SK-N-SH (cell line): Measurements from ENCODE around the gene CD300LG. TPM values are rescaled to one million over a fixed set of nuclear protein-coding genes. Genes with fewer than 3 reads are reported as not detected.

Source experiments
- CTCF ChIA-PET: fragments of 300-600, 350-600 bp; formaldehyde crosslinking; extraction: SDS; loops from one replicate; lab custom pipeline; 2021; lab: Yijun Ruan, JAX
- POLR2A ChIA-PET: fragments of 350-600 bp; sonication (Branson Sonifier 250); formaldehyde crosslinking; extraction: SDS; loops from one replicate; lab custom pipeline; 2020; ENCODE audit warnings: antibody characterized with exemption, inconsistent platforms; lab: Yijun Ruan, JAX
- DNase-seq: peaks from one replicate; pipeline ENCODE4 v3.0.0; 2012
- H2AFZ ChIP-seq: fragments of 200-600 bp; sonication (generic); 2 replicates; pipeline ENCODE4 v1.8.1; 2016; ENCODE audit warnings: antibody characterized with exemption, mild to moderate bottlenecking, low read depth
- H3F3A ChIP-seq: fragments of 200-600 bp; sonication (generic); replicated peaks from 2 replicates; pipeline ENCODE3; 2016; ENCODE audit warnings: antibody characterized with exemption, mild to moderate bottlenecking; ENCODE audit not compliant: insufficient read depth
- H3K27ac ChIP-seq, 2 experiments: fragments of 200-500 bp in 1 of 2; fragments of 200-600 bp in 1 of 2; sonication (Bioruptor generic) in 1 of 2; sonication (generic), shearing (Covaris generic) in 1 of 2; 2 replicates each; pipeline versions ENCODE4 v1.5.1 to v1.6.1; 2014 to 2016; ENCODE audit warnings: low read depth in 2 of 2, inconsistent platforms in 1 of 2, low read length in 1 of 2, mild to moderate bottlenecking in 1 of 2, mixed read lengths in 1 of 2
- H3K27me3 ChIP-seq: fragments of 200-600 bp; sonication (generic), shearing (Covaris generic); 2 replicates; pipeline ENCODE4 v1.6.1; 2016; ENCODE audit warnings: mixed run types; ENCODE audit not compliant: insufficient read depth
- H3K36me3 ChIP-seq, 2 experiments: fragments of 200-500 bp in 1 of 2; fragments of 200-600 bp in 1 of 2; sonication (Bioruptor generic) in 1 of 2; sonication (generic) in 1 of 2; replicated peaks in 1 of 2; 2 replicates each; pipeline versions ENCODE3 to v1.5.1; 2014 to 2016; ENCODE audit warnings: low read length in 1 of 2, mild to moderate bottlenecking in 1 of 2; ENCODE audit not compliant: insufficient read depth in 2 of 2, control insufficient read depth in 1 of 2
- H3K4me1 ChIP-seq, 2 experiments: fragments of 200-500 bp in 1 of 2; fragments of 200-600 bp in 1 of 2; sonication (Bioruptor generic) in 1 of 2; sonication (generic), shearing (Covaris generic) in 1 of 2; 2 replicates each; pipeline versions ENCODE4 v1.5.1 to v1.6.1; 2014 to 2016; ENCODE audit warnings: low read depth in 1 of 2, low read length in 1 of 2, mixed run types in 1 of 2; ENCODE audit not compliant: insufficient read depth in 2 of 2, control insufficient read depth in 1 of 2
- H3K4me2 ChIP-seq: fragments of 200-600 bp; sonication (generic), shearing (Covaris generic); 2 replicates; pipeline ENCODE4 v1.6.1; 2017; ENCODE audit warnings: mixed run types
- H3K4me3 ChIP-seq, 2 experiments: fragments of 200-500 bp in 1 of 2; fragments of 200-600 bp in 1 of 2; sonication (Bioruptor generic) in 1 of 2; sonication (generic), shearing (Covaris generic) in 1 of 2; 2 replicates each; pipeline versions ENCODE4 v1.5.1 to v1.8.1; 2014 to 2016; ENCODE audit warnings: low read depth in 2 of 2, inconsistent platforms in 1 of 2, low read length in 1 of 2, mild to moderate bottlenecking in 1 of 2, mixed read lengths in 1 of 2, moderate library complexity in 1 of 2
- H3K79me2 ChIP-seq: fragments of 200-600 bp; sonication (generic); 2 replicates; pipeline ENCODE4 v1.8.1; 2017; ENCODE audit warnings: mild to moderate bottlenecking; ENCODE audit not compliant: insufficient read depth
- H3K9ac ChIP-seq: fragments of 200-600 bp; sonication (generic); 2 replicates; pipeline ENCODE4 v1.6.1; 2017; ENCODE audit warnings: mixed run types
- H3K9me2 ChIP-seq: fragments of 200-600 bp; sonication (generic); 2 replicates; pipeline ENCODE4 v1.6.1; 2017; ENCODE audit warnings: mixed run types
- H3K9me3 ChIP-seq: fragments of 200-600 bp; sonication (generic); 2 replicates; pipeline ENCODE4 v1.6.1; 2017; ENCODE audit warnings: mixed run types, mild to moderate bottlenecking, moderate library complexity
- H4K20me1 ChIP-seq: fragments of 200-600 bp; sonication (generic); 2 replicates; pipeline ENCODE4 v1.6.1; 2017; ENCODE audit warnings: mild to moderate bottlenecking, mixed run types; ENCODE audit not compliant: insufficient read depth
- EP300 ChIP-seq, 2 experiments: IDR thresholded peaks; 2 replicates each; pipeline versions ENCODE4 v1.4.0 to v1.6.1; 2012; ENCODE audit warnings: borderline replicate concordance in 1 of 2, low read depth in 1 of 2, low read length in 1 of 2
- FOSL2 ChIP-seq: IDR thresholded peaks from 2 replicates; pipeline ENCODE4 v1.4.0; 2012; ENCODE audit warnings: low read depth, mild to moderate bottlenecking, moderate library complexity, borderline replicate concordance
- FOXM1 ChIP-seq: IDR thresholded peaks from 2 replicates; pipeline ENCODE4 v1.4.0; 2012; ENCODE audit warnings: low read depth, mild to moderate bottlenecking
- IRF3 ChIP-seq: fragments of 150-350 bp; IDR thresholded peaks from 2 replicates; pipeline ENCODE4 v1.6.1; 2016; ENCODE audit warnings: mild to moderate bottlenecking, low read depth, low read length
- MAX ChIP-seq: IDR thresholded peaks from 2 replicates; pipeline ENCODE4 v1.4.0; 2012; ENCODE audit warnings: low read depth
- MXI1 ChIP-seq: IDR thresholded peaks from 2 replicates; pipeline ENCODE4 v1.6.1; 2012; ENCODE audit warnings: mild to moderate bottlenecking, low read depth, low read length, improper control_type of control experiment
- NFIC ChIP-seq: IDR thresholded peaks from 2 replicates; pipeline ENCODE4 v1.4.0; 2012; ENCODE audit warnings: borderline replicate concordance
- PBX3 ChIP-seq: IDR thresholded peaks from 2 replicates; pipeline ENCODE4; 2012
- RCOR1 ChIP-seq: fragments of 150-350 bp; IDR thresholded peaks from 2 replicates; pipeline ENCODE4 v1.6.1; 2017; ENCODE audit warnings: antibody characterized with exemption, low read length
- SIN3A ChIP-seq: IDR thresholded peaks from 2 replicates; pipeline ENCODE4 v1.6.1; 2012; ENCODE audit warnings: low read depth, mild to moderate bottlenecking, low read length, moderate library complexity, borderline replicate concordance
- SMC3 ChIP-seq: IDR thresholded peaks from 2 replicates; pipeline ENCODE4 v1.6.1; 2012; ENCODE audit warnings: low read depth, low read length, improper control_type of control experiment
- TCF12 ChIP-seq: IDR thresholded peaks from 2 replicates; pipeline ENCODE4 v1.4.0; 2012
- TEAD4 ChIP-seq: IDR thresholded peaks from 2 replicates; pipeline ENCODE4 v1.4.0; 2012; ENCODE audit warnings: mild to moderate bottlenecking, borderline replicate concordance; ENCODE audit not compliant: insufficient read depth
- ZBTB33 ChIP-seq: IDR thresholded peaks from 2 replicates; pipeline ENCODE4 v1.4.0; 2012; ENCODE audit warnings: low read depth, borderline replicate concordance
- WGBS: methylation state at CpG from one replicate; pipeline ENCODE4 v1.1.6; 2017; ENCODE audit warnings: low lambda C conversion rate; 5-methylcytosine and 5-hydroxymethylcytosine counted together
- polyA plus RNA-seq, 3 experiments: library from polyadenylated mRNA; depleted of rRNA; stranded (reverse); fragments of >200 nt; gene quantifications; 2 replicates each; pipeline ENCODE4 v1.2.3, GENCODE V29; 2012
- TF ChIP-seq, protein P1 (sequence below): fragments of 150-350 bp; IDR thresholded peaks from 2 replicates; pipeline ENCODE4 v1.6.1; 2017; ENCODE audit warnings: antibody characterized with exemption, low read length, low read depth, borderline replicate concordance
- TF ChIP-seq, protein P2 (sequence below): IDR thresholded peaks from 2 replicates; pipeline ENCODE4 v1.4.0; 2012; ENCODE audit warnings: low read depth, borderline replicate concordance
- TF ChIP-seq, protein P3 (sequence below): fragments of 200-600 bp; sonication (generic); IDR thresholded peaks from 2 replicates; pipeline ENCODE4 v1.6.1; 2017; ENCODE audit warnings: antibody characterized with exemption, mild to moderate bottlenecking, moderate library complexity

CD300LG gene
- polyA plus RNA-seq, 1 of the 3 experiments (the other 2 are of a cell fraction): not detected

- peak; percentile 86 for DNase-seq
- H3K79me2 ChIP-seq: no peaks in the 10 kb centered on the region
- no peaks in the 10 kb centered on the region for H3K9me3 ChIP-seq
- H3F3A ChIP-seq: peaks cover 9% of the 10 kb centered on the region
- 4% methylated on average over 7 of the region's 36 CpGs for WGBS
- peak within 1 kb of the TSS; percentile 66 to 91 for H3K4me3 ChIP-seq
- H3K9me2 ChIP-seq: no peaks in the 10 kb centered on the region
- no peaks in the 10 kb centered on the region for H4K20me1 ChIP-seq
- peak within 1 kb of the TSS; percentile 100 for H3K4me2 ChIP-seq
- H3K9ac ChIP-seq: peak within 1 kb of the TSS; percentile 87
- POLR2A ChIA-PET: interaction anchor here (0.6 to 1.0 kb wide), 2 partner anchors 233 to 592 kb away, joined by 3 to 7 read pairs; no protein-coding TSS in a partner anchor
- H3K27ac ChIP-seq: peak within 1 kb of the TSS; percentile 24 to 91; a peak in 3 of 4 replicates
- no peaks in the 10 kb centered on the region for H3K36me3 ChIP-seq
- H2AFZ ChIP-seq: peak within 1 kb of the TSS; percentile 90
- CTCF ChIA-PET: interaction anchor here (0.9 to 23.5 kb wide), 10 partner anchors 8 to 208 kb away, joined by 3 to 344 read pairs (median 37); partner anchors contain the start of gene PPY
- TF ChIP-seq RCOR1 (no peak), MAX (peak; percentile 58; the same call in 1 of the 2 replicates), FOXM1 (no peak), PBX3 (peak; percentile 51; the same call in 1 of the 2 replicates), EP300 (IDR thresholded peaks at IDR 0.05; ENCODE audit: borderline replicate concordance in 1 of 2, low read depth in 1 of 2, low read length in 1 of 2) (no peak), TEAD4 (no peak), NFIC (no peak), MXI1 (no peak), IRF3 (no peak), SIN3A (0 out of 2 replicates have a peak, but pooled peaks have one; percentile 10), SMC3 (no peak), FOSL2 (no peak), TCF12 (no peak), ZBTB33 (no peak)
- TF ChIP-seq, protein P1, sequence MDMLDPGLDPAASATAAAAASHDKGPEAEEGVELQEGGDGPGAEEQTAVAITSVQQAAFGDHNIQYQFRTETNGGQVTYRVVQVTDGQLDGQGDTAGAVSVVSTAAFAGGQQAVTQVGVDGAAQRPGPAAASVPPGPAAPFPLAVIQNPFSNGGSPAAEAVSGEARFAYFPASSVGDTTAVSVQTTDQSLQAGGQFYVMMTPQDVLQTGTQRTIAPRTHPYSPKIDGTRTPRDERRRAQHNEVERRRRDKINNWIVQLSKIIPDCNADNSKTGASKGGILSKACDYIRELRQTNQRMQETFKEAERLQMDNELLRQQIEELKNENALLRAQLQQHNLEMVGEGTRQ: no peak
- TF ChIP-seq, protein P2, sequence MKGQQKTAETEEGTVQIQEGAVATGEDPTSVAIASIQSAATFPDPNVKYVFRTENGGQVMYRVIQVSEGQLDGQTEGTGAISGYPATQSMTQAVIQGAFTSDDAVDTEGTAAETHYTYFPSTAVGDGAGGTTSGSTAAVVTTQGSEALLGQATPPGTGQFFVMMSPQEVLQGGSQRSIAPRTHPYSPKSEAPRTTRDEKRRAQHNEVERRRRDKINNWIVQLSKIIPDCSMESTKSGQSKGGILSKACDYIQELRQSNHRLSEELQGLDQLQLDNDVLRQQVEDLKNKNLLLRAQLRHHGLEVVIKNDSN: no peak
- TF ChIP-seq, protein P3, sequence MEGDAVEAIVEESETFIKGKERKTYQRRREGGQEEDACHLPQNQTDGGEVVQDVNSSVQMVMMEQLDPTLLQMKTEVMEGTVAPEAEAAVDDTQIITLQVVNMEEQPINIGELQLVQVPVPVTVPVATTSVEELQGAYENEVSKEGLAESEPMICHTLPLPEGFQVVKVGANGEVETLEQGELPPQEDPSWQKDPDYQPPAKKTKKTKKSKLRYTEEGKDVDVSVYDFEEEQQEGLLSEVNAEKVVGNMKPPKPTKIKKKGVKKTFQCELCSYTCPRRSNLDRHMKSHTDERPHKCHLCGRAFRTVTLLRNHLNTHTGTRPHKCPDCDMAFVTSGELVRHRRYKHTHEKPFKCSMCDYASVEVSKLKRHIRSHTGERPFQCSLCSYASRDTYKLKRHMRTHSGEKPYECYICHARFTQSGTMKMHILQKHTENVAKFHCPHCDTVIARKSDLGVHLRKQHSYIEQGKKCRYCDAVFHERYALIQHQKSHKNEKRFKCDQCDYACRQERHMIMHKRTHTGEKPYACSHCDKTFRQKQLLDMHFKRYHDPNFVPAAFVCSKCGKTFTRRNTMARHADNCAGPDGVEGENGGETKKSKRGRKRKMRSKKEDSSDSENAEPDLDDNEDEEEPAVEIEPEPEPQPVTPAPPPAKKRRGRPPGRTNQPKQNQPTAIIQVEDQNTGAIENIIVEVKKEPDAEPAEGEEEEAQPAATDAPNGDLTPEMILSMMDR: peak; percentile 20; the same call in 1 of the 2 replicates
- H3K27me3 ChIP-seq: peaks cover 7% of the 10 kb centered on the region; the same call in 1 of the 2 replicates
- peaks cover 9 to 16% of the 10 kb centered on the region in 2 experiments; a peak in 2 of 4 replicates for H3K4me1 ChIP-seq
Measured at GRCh38 chr17:43907425-43907981, 60.5 kb downstream of the CD300LG start, which contains the start of gene MPP2. Gene MPP2, minus strand, starts transcription at chr17:43907536. Its CDS starts 3,076 bp downstream, at chr17:43904460.
